SW480 (cell line): ENCODE results near the gene RPL9.
"Not testable (repeated sequence)": the region's sequence is repeated elsewhere in the genome, so short reads cannot be mapped to it uniquely, and the experiment has no call there.

Source experiments
- DNase-seq: peaks from one replicate; pipeline ENCODE4 v3.0.0-alpha.2; 2016; ENCODE audit warnings: low spot score

The RPL9 gene

DNA sequence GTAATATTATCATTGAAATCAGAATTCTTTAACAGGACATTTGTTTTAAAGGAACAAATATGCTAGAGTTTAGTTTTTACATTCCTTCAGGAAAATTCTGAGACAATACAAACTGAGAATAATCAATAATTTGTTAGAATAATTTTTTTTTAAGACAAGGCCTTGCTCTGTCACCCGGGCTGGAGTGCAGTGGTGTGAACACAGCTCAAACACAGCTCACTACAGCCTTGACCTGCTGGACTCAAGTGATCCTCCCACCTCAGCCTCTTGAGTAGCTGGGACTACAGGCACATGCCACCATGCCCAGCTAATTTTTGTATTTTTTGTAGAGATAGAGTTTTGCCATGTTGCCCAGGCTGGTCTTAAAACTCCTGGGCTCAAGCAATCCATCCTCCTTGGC, 33.4 kb downstream of the RPL9 start:
- not testable (repeated sequence) for DNase-seq

GRCh38 chr4:39422247-39422646, 36.5 kb downstream of the RPL9 start:
- no peak for DNase-seq

GRCh38 chr4:39415678-39416283, 42.9 kb downstream of the RPL9 start:
- no peak for DNase-seq

DNA sequence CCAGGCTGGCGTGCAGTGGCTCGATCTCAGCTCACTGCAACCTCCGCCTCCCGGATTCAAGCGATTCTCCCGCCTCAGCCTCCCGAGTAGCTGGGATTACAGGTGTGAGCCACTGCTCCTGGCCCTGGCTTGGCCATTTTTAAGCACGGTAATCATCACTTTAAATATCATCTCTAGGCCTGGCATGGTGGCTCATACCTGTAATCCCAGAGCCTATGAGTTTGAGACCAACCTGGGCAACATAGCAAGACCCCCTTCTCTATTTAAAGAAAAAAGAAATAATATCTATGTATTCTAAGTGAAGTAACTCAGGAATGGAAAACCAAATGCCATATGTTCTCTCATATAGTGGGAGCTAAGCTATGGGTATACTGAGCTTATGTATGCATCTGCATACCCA, 47.2 kb downstream of the RPL9 start:
- DNase-seq, result not testable (repeated sequence)

GRCh38 chr4:39410415-39410814, 48.3 kb downstream of the RPL9 start:
- DNase-seq, result no peak

- no peak for DNase-seq
These were observed 51.2 kb downstream of the RPL9 start for GRCh38 chr4:39407584-39407885.

- DNase-seq, result peak; percentile 31
These were observed 51.7 kb downstream of the RPL9 start, which contains the start of gene KLB for GRCh38 chr4:39406763-39407583. Gene KLB, plus strand, starts transcription at chr4:39406930. Its CDS starts 20 bp downstream, at chr4:39406950.
